Measurements from ENCODE around the gene PDILT.

The PDILT gene

DNA sequence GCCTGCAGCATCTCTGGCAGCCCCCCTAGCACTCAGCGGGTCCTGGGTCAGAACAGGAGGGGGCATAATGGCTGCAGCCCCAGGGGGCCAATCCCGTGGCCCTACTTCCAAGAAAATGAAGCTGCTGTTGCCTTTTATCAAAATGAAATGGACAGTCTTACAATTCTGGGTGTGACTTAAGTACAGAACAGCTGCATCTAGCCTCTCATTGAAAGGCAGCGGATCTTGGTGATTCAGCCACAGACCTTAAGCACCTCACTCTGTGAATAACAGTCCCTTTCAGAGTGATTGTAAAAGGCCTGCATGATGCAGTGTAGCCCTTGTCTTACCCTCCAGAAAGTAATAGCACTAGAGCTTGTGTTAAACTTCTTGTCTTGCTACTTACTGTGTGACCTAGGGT, 40.5 kb downstream of the PDILT start:
- DNase-seq (ENCODE audit: low read depth, low spot score) = no peak

DNA sequence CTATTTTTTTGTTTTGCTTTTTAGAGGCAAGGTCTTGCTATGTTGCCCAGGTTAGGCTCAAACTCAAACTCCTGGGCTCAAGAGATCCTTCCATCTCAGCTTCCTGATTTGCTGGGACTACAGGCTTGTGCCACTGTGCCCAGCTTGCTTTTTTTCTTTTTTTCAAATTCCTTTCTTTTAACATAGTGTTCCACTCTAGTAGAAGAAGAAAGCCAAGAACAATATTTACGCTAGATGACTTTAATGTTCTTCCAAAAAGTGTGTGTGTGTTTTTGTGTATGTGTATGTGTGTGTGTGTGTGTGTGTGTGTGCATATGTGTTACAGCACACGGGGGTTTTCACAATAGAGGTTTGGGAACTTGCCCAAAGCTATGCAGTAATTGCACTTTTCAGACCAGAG, 41.3 kb downstream of the PDILT start:
- DNase-seq (ENCODE audit: low read depth, low spot score) = no peak

DNA sequence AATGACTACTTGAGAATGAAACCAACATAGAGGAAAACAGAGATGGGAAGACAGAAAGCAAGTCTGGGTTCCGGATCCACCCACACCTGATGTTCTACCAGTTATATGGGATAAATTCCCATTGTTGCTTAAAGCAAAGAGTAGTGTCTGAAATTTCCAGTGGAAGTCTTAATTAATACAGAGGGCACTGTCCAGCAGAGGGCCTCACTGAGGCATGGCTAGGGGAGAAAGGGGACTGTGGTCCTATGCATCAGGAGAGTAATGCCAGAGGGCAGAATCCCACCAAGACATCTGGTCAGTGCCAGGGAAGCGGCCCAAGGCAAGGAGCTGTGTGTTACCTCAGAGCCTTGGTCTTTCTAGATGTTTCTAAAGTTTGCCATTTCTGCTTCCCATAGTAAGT, 44.5 kb downstream of the PDILT start:
- no peak for DNase-seq (ENCODE audit: low read depth, low spot score)

DNA sequence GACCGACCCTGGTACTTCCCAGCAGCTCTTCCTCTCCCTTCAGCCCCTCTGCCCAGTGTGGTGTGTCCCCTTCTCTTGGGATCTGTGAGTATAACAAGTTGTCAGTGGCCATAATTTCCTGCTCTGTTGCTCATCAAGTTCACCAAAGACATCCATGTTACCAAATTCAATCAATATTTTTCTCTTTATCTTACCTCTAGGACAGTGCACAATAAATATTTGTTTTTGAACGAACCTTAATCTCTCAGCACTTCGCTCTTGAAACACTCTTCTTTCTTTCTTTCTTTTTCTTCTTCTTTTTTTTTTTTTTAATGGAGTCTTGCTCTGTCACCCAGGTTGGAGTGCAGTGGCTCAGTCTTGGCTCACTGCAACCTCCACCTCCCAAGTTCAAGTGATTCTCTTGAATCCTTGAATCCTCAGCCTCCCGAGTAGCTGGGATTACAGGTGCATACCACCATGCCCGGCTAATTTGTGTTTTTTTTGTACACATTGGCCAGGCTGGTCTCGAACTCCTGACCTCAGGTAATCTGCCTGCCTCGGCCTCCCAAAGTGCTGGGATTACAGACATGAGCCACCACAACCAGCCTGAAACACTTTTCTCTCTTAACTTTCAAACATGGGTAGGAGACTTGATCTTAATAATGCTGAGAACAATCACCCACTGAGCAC, 49.3 kb downstream of the PDILT start:
- no peak for DNase-seq (ENCODE audit: low read depth, low spot score)

DNA sequence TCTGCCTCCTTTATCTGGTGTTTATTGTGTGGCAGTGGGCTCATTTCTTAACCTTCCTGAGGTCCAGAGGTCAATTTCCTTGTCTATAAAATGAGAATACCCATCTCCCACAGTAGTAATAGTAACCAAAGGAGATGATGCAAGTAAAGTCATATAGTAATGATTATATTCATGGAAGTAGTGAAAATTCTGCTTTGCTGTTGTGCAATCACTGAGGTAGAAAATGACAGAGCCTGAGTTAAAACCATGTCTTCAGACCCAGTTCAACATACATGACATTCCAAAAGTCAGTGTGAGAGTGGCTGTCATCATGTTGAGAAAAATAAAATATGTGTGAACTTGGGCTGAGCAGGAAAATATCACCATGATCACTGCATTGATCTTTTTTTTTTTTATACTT, 51.2 kb downstream of the PDILT start:
- DNase-seq (ENCODE audit: low read depth, low spot score) = no peak

DNA sequence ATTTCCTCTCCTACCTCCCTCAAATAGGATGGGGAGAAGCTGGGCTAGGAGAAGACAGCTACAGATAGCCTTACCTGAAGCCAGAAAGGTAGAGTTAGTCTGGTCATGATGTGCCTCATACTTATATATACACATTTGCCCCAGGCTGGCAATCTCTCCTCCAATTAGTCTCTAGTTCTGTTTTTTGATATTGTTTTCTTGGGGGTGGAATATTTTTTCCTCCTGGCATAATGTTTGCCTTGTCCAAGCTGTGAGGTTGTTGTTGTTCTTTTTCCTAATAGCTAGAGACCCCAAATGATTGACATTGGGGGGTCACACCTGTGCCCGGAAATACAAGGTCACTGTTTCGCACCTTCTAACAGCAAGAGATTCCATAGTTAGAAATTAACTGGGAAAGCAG, 51.9 kb downstream of the PDILT start, which contains the start of gene UMOD:
Gene UMOD (minus strand): TSS at position 101 of the 400 bp plus-strand sequence. CDS start 1,978 bp downstream, outside the sequence.
- no peak for DNase-seq (ENCODE audit: low read depth, low spot score)

DNA sequence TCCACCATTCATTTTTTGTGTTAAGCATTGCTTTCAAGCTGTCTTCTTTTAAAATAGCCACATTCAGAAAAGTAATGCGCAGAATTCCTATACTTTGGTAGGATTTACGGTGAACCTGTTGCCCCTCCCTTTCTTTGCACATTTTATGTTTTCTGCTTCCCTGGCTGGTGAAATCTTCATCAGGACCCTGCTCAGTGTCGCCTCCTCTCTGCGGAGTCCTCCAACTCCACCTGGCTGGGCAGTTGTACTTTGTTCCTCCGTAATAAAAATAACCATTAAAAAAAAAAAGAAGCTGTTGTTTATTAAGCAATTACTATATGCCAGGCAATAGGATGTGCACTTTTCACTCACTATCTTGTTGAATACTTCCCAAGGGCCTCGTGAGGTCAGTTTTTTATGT, 54.9 kb downstream of the PDILT start:
- no peak for DNase-seq (ENCODE audit: low read depth, low spot score)

DNA sequence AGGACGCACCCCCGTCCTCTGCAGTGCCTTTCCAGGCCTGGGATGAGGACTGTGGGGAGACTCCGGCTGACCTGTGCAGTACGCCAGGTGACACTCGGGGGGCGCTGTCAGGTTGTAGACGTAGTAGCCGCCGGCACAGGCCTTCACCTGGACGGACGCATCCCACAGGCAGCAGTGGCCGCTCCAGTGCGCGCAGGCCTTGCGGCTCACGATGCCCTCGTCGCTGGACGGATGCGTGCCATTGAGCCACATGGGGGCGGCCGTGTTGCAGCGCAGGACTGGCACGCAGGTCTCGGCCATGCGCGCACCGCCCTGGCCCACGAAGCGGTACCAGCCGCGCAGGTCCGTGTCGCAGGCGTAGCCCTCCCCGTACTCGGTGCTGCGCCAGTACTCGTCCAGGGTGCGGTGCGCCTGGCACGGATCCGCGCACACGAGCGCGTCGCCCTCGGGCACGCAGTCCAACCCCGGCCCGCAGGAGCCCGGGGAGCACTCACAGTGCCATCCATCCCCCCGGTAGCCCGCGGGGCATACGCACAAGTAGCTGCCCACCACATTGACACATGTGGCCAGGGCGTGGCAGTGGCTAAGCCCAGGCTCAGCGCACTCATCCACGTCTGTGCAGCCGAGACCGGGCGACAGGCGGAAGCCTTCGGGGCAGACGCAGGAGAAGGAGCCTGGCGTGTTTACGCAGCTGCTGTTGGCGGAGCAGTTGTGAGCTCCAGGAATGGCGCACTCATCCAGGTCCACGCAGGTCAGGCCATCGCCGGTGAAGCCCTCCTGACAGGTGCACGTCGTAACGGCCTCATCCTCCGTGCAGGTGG, 56.0 kb downstream of the PDILT start:
- DNase-seq (ENCODE audit: low read depth, low spot score) = no peak

DNA sequence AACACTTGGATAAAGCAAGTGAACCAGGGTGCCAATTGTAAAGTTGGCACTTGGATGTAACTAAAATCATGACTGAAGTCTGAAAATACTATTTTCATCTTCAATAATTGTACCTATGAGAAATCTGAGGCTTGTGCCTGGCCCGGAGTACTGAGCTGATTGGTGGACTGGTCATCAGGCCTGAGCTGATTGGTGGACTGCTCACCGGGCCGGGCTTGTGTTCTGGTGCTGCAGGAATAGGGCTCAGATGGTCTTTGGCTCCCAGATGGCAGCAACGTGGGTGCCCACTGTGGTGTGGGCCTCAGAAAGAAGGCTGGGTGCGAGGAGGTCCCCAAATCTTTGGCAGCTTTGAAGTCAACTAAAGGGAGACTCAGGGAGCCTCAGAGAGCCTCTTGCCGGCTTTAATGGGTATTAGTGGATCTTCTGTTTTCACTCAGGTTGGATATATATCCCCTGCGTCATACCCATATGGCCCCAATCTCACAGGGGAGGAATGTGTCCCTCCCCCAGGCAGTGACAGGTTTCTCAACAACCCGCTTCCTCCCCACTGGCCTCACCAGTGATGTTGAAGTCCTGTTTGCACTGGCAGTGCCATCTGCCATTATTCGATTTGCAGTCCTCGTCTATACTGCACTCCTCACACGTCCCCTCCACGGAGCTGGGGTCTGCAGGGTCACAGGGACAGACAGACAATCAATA, 56.7 kb downstream of the PDILT start:
- no peak for DNase-seq (ENCODE audit: low read depth, low spot score)

DNA sequence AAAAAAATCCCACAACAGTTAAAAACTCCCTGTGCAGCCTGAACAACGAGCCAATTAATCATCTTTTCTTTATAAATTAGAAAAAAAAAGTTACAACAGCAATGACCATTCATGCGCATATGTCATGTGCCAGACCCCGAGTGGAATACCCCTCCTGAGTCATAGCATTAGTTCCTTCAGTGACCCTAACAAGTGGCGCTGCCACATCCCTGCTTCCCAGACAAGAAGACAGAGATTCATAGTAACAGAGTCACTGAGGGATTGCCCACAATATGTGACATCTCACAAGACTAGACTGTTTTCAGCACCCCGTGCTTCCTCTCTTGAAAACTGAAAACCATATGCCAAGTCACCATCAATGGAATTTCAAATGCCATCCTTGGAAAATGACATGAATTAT, 59.9 kb downstream of the PDILT start:
- no peak for DNase-seq (ENCODE audit: low read depth, low spot score)

DNA sequence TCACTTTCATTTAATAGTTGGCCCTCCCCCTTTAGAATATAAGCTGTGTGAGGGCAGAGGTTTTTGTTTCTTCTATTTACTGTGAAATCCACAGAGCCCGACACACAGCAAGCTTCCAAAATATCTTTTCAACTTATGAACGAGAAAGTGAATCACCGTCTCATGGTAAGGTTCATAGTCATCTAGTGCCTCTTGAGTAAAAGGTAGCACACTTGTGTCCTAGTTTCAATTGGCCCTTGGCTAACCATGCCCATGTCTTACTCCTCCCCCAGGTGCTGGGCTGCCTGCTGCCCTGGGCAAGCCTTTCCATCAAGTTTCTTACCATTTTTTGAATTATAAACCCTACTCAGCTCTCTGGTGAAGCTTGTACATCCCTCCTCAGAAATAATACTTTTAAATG, 64.8 kb downstream of the PDILT start:
- no peak for DNase-seq (ENCODE audit: low read depth, low spot score)

DNA sequence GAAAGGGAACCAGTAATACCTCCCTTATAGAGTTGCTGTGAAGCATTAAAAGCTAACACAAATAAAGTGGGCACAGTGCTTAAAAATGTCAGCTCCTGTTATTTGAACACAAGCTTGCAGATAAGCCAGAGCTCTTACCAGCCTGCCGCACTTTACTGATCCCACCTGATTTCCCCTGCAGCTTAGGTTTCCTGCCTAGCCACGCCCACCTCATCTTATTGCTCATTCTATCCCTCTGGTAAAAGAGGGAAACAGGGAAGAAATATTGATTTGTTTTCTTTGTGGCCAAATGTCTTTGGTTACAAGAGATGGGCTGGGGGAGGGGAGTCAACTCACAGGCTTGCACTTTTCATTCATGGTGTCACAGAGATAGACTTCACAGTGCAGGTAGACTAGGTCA, 67.6 kb downstream of the PDILT start:
- no peak for DNase-seq (ENCODE audit: low read depth, low spot score)

DNA sequence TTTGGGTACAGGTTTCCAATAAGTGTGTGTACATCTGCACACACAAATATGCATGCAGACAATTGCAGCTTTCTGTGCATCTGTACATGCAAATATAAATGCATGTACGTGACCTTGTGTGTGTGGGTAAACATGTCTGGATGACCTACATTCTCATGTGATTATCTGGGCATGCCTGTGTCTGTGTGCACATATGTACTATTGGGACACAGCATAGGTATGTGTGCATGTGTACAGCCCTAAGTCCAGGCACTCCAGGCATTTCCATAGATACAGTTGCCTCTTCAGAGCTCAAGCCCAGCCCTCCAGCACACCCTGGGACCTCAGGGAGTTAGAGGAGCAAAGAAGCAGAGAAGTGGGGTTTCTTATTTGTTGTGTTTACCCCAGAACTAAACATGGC, 70.1 kb downstream of the PDILT start:
- DNase-seq (ENCODE audit: low read depth, low spot score) = no peak

DNA sequence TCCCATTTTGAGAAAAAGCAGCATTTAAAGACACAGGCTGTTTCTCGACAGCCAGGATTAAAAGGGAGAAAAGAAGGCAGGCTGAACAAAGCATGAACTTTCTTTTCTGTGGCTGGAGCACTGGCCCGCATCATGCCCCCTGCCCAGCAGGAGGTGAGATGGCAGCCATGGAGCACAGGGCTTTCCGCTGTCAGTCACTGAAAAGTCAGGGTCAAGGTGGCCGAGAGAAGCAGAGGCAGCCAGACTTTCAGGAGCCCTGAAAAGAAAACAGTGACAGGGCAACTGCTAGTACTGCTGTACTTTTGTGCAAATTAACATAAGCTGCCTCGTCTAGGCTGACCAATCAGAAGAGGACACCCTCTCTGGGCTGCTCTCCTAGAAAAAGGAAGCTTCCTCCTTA, 71.4 kb downstream of the PDILT start:
- DNase-seq (ENCODE audit: low read depth, low spot score) = no peak

DNA sequence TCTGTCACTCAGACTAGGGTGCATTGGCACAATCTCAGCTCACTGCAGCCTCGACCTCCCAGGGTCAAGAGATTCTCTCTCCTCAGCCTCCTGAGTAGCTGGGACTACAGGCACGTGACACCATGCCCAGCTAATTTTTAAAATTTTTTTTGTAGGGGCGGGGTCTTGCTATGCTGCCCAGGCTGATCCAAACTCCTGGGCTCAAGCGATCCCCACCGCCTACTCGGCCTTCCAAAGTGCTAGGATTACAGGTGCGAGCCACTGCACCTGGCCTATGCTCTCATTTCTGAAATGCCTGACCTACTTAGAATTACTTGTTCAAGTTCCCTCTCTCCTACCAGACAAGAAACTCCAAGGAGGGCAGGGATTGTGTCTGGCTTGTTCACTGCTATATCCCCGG, 72.1 kb downstream of the PDILT start:
- no peak for DNase-seq (ENCODE audit: low read depth, low spot score)

DNA sequence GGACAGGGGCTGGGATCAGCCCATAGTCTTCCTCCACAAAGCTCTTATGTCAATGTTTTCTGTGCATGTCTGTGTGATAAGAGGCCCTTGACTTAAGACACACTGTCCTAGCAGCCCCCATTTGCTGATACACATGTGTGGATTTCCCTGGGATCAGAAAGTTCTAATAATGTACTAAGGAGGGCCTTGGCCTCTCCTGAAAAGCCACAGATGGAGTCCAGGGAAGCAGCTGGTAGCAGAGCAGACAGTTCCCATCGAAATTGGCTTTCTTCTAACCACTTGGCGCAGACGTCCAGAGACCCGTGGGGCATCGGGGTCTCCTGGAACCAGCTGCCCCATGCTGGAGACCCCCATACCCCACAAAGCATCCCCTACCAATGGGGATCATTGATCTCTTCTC, 72.9 kb downstream of the PDILT start:
- DNase-seq (ENCODE audit: low read depth, low spot score) = no peak

DNA sequence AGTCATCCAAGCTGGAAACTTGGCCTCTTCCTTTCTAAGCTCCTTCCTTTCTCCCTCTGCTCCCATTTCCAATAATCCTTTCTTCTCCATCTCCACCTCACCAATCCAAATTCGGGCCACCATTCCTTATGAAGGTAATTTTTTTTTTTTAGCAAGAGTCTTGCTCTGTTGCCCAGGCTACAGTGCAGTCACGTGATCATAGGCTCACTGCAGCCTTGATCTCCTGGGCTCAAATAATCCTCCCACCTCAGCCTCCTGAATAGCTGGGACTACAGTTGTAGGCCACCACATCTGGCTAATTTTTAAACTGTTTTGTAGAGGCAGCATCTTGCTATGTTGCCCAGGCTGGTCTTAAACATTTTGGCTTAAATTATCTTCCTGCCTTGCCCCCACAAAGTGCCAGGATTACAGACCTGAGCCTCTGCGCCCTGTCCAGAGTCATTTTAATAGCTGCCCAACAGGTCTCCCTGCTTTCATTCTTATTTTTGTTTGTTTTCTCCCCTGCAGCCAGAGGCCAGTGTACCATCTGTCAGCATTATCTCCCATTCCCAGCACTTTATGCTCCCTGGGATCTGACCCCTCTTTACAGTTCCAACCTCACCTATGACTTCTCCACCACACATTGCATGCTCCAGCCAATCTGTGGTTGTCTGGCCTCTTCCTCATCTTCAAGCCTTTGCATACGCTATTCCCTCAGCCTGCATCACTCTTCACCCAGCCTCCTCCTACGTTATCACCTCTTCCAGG, 75.0 kb downstream of the PDILT start:
- DNase-seq (ENCODE audit: low read depth, low spot score) = no peak

DNA sequence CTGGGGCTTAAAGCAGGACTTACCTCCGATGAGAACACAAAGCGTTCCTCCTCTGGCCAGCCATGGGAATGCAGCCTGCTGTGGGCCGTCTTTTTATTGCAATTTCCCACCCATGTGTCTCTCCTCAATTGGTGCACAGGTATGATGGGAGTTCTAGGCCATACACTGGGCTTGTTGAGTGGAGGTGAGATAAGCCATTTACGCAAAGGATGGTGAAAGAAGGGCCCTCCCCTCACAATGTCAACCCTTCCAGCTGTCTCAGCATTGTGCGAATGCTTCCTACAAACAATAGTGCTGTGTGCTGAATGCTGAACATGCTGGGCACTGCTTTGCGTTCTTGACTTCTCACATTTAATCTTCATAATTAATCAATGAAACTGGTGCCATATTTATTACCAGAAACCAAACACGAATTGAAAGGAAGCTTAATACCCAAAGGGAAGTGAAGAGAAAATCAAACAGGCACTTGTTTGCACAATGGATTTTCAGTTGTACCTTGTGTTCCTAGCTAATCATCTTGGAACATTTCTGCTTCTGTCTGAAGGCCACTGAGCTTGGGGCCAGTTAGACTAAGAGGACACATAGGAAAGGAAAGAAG, 77.0 kb downstream of the PDILT start, which contains the start of gene GP2:
Gene GP2 (minus strand): TSS at position 70 of the 598 bp plus-strand sequence. CDS start 1,082 bp downstream, outside the sequence.
- DNase-seq (ENCODE audit: low read depth, low spot score) = no peak

DNA sequence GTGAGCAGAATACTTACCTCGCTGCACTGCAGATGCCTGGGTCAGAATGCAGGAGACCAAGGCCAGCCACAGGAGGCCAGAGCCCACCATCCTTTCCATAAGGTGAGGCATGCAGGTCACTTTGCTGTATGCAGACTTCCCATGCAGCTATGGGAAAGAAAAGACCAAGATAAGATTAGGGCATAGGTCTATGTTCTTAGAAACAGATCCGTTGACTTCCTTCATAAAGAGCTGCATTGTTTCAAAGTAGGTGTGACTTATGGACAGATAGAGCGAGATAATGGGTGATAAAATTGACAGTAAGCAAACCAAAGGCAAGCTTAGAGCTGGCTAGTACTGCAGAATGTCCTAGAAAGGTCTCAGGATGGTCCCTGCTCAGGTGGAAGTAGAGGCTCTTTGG, 78.2 kb downstream of the PDILT start:
- DNase-seq (ENCODE audit: low read depth, low spot score) = no peak

DNA sequence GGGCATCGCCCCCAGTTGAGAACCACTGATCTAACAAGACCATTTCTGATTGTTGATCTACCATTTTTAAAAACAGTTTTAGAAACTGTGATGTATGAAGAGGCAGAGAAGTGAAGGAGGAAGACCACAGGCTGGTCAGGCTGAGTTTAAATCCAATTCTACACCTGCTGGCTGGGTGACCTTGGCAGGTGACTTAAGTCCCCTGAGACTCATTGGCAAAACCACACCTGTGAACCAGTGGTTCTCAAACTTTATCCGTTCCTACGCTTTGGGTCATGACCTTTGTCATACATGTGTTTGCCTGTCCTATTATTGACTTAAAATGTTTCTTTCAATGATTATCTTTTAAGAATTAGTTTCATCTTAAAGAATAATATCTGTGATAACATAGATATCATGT, 79.5 kb downstream of the PDILT start:
- no peak for DNase-seq (ENCODE audit: low read depth, low spot score)

DNA sequence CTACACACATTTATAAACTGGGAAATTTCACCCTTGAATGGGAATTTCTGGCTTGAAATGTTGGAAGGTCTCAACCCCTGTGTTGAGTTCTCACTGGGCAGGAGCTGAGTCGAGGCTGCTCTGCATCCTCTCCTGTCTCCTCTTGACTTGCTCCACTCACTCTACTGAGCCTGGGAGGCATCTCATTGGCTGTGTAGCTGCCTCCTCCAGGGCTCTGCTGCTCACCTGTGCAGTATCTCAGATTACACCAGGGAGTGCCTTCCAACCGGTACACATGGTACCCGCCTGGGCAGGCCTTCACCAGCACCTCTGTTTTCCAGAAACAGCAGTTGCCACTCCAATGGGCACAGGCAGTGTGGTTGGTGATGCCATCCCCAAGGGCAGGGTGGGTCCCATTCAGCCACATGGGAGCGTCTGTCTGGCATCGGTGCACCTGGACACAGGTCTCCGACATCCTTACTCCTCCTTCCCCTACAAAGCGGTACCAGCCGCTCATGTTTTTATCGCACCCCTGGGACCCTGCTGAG, 80.9 kb downstream of the PDILT start:
- DNase-seq (ENCODE audit: low read depth, low spot score) = no peak
